ENCODE results near the gene HECTD4.

- TF ChIP-seq EP300 (IDR thresholded peaks at IDR 0.05; ENCODE audit: low read length) = no peak
- no peak for TF ChIP-seq MAX (CRISPR knock-in tag; IDR thresholded peaks at IDR 0.05)
- TF ChIP-seq KLF1 (tag; IDR thresholded peaks at IDR 0.05) = no peak
- no peak for TF ChIP-seq RFX5 (IDR thresholded peaks at IDR 0.05; ENCODE audit: low read depth, low read length)
- no peak for TF ChIP-seq ZBTB26 (CRISPR knock-in tag; IDR thresholded peaks at IDR 0.05)
- no peak for TF ChIP-seq RAD21 (CRISPR knock-in tag; conservative IDR thresholded peaks at IDR 0.05 in 1 of 2, IDR thresholded peaks at IDR 0.05 in 1 of 2)
- no peak for TF ChIP-seq NFE2 (IDR thresholded peaks at IDR 0.05; ENCODE audit: low read depth)
- TF ChIP-seq CTCF (IDR thresholded peaks at IDR 0.05 in 2 of 3, conservative IDR thresholded peaks at IDR 0.05 in 1 of 3; ENCODE audit: insufficient read depth in 2 of 3, low read depth in 1 of 3, low read length in 3 of 3) = no peak
These were observed 19.8 kb upstream of the HECTD4 start for GRCh38 chr12:112401903-112402498.

All from K562 (cell line).